ENCODE data around the gene JDP2. TPM values are rescaled to one million over a fixed set of nuclear protein-coding genes. Genes with fewer than 3 reads are reported as not detected.
"Not testable (repeated sequence)": the region's sequence is repeated elsewhere in the genome, so short reads cannot be mapped to it uniquely, and the experiment has no call there.

Gene JDP2
- polyA plus RNA-seq (ENCODE audit: insufficient read length): 45.3 TPM

- peak; percentile 52 for DNase-seq (ENCODE audit: low read depth)
Observed at GRCh38 chr14:75427482-75428229, at the start of gene JDP2. JDP2 (plus strand) TSS chr14:75428022; CDS start chr14:75437921, 9,899 bp downstream.

- DNase-seq (ENCODE audit: low read depth): no peak
Observed at GRCh38 chr14:75379246-75379929, 48.4 kb upstream of the JDP2 start.

GRCh38 chr14:75379930-75380270, 47.9 kb upstream of the JDP2 start:
- no peak for DNase-seq (ENCODE audit: low read depth)

GRCh38 chr14:75380656-75381055, 47.2 kb upstream of the JDP2 start:
- DNase-seq (ENCODE audit: low read depth): no peak

GRCh38 chr14:75381642-75382041, 46.2 kb upstream of the JDP2 start:
- no peak for DNase-seq (ENCODE audit: low read depth)

- DNase-seq (ENCODE audit: low read depth): not testable (repeated sequence)
Observed at GRCh38 chr14:75383219-75383618, 44.6 kb upstream of the JDP2 start.

- DNase-seq (ENCODE audit: low read depth): no peak
Observed at GRCh38 chr14:75383721-75384120, 44.1 kb upstream of the JDP2 start.

GRCh38 chr14:75389679-75390078, 38.1 kb upstream of the JDP2 start:
- DNase-seq (ENCODE audit: low read depth): no peak

- DNase-seq (ENCODE audit: low read depth): no peak
Observed at GRCh38 chr14:75390183-75390582, 37.6 kb upstream of the JDP2 start.

- no peak for DNase-seq (ENCODE audit: low read depth)
Observed at GRCh38 chr14:75391953-75392352, 35.9 kb upstream of the JDP2 start.

GRCh38 chr14:75392686-75393641, 34.9 kb upstream of the JDP2 start:
- no peak for DNase-seq (ENCODE audit: low read depth)

GRCh38 chr14:75393794-75394193, 34.0 kb upstream of the JDP2 start:
- DNase-seq (ENCODE audit: low read depth): no peak

- no peak for DNase-seq (ENCODE audit: low read depth)
Observed at GRCh38 chr14:75395862-75396261, 32.0 kb upstream of the JDP2 start.

- DNase-seq (ENCODE audit: low read depth): no peak
Observed at GRCh38 chr14:75399321-75399720, 28.5 kb upstream of the JDP2 start.

GRCh38 chr14:75399843-75400775, 27.7 kb upstream of the JDP2 start:
- DNase-seq (ENCODE audit: low read depth): peak; percentile 9

- DNase-seq (ENCODE audit: low read depth): peak; percentile 87
Observed at GRCh38 chr14:75401361-75401760, 26.5 kb upstream of the JDP2 start.

GRCh38 chr14:75402867-75403413, 24.9 kb upstream of the JDP2 start:
- DNase-seq (ENCODE audit: low read depth): no peak

- DNase-seq (ENCODE audit: low read depth): no peak
Observed at GRCh38 chr14:75404847-75405246, 23.0 kb upstream of the JDP2 start.

GRCh38 chr14:75406102-75406501, 21.7 kb upstream of the JDP2 start:
- no peak for DNase-seq (ENCODE audit: low read depth)

GRCh38 chr14:75406856-75407255, 21.0 kb upstream of the JDP2 start:
- DNase-seq (ENCODE audit: low read depth): no peak
